ENCODE results near the gene RASGRP2.
A peak's percentile ranks its signal among the peaks of the same experiment; 100 is the strongest.

RASGRP2 gene

GRCh38 chr11:64757549-64758329 lies 13.8 kb upstream of the RASGRP2 start:
- no peak for DNase-seq (ENCODE audit: low read depth in 1 of 2, low spot score in 1 of 2)

DNA sequence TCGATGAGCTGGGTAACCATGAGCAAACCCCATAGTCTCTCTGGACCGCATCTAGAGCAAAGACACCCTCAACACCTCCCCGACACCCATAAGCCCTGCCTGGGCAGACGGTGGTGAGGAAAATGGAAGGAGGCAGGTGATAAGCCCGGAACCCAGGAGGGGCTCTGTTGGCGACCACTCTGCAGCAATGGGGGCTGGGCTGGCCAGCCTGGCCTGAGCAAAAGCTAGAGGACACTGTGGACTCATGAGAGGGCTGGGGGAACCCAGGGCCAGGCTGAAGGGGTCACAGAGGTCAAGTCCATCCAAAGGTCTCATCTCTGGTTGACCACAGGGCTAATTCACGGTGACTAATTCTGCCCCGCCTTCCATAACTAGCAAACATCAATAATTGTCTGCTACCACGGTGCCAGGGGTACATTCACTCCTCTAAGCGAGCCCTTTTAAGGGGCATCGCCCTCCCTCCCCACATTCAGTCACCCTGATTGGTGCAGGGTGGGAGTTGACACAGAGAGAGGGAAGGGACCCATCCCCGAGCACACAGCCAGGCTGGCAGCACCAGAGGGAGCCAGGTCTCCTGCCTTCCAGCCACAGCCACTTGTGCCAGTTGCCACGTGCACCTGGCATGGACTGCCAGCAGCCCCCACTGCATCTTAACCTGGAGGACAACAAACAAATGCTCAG lies 11.9 kb upstream of the RASGRP2 start:
- DNase-seq (ENCODE audit: low read depth in 1 of 2, low spot score in 1 of 2): no peak

DNA sequence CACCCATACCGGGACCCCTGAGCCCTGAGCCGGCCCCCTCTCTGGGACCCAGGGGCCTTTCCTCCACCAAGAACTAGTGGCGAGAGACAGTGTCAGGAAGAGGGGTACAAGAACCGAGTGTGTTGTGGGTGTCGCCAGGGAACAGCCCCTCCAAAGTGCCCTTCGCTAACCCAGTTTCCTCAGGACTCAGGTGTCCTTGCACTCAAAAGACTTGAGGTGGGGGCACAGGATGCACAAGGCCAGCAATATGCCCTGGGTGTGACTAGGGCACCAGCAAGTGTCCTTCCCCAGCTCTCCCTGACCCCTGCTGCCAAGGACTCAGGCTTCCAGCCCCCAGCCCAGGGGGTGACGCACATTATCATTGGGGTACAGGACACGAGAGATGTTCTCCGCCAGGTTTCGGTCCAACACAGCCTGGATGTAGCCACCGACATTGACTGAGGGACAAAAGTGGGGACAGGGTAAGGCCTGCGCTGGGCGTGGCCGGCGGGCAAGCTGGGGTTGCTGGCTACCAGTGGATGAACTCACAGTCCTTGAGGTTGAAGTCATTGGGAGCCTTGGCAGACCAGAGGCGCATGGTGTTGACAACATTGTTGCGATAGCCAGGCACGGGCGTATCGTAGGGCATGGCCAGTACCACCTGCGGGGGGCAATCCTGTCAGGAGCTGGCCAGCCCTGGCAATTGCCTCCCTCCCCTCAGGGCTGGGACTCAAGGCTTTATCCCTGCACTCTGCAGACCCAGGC lies 11.1 kb upstream of the RASGRP2 start:
- no peak for DNase-seq (ENCODE audit: low read depth in 1 of 2, low spot score in 1 of 2)

DNA sequence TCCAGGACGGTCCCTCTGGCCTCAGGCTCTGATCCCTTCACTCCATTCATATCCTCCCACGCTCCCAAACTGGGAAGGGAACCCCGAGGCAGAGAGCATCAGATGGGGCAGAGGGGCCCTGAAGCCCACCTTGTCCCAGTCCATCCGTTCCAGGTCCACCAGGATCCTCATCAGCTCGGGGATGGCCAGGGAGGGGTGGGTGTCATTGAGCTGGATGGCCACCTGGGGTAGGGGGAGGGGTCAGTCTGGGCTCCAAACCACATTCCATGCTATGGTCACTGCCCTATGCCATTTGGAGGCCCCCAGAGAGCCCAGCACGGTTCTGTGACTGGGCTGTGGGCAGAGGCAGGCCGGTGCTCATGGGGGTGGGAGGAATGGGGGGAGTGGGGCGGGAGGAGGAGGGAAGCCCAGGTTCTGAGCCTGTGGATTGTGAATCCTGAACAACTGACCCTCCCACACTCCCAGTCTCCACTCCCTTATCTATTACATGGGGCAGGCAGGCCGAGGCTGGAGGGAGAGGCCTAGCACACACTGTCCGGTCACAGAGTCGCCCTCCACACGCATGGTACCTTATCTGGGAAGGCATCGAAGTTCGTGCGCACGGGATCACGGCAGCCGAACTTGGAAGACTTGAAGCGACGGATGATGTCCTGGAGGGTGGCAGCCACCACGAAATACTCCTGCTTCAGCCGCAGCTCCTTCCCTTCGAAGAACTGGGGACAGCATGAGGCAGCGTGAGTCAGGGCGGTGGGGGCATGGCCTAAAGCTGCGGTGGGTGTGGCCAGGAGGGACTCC lies 10.4 kb upstream of the RASGRP2 start:
- DNase-seq (ENCODE audit: low read depth in 1 of 2, low spot score in 1 of 2): no peak

- DNase-seq (ENCODE audit: low read depth in 1 of 2, low spot score in 1 of 2): no peak
Observed at GRCh38 chr11:64753380-64754123, 9.6 kb upstream of the RASGRP2 start.

- DNase-seq (ENCODE audit: low read depth in 1 of 2, low spot score in 1 of 2): no peak
Observed at GRCh38 chr11:64753019-64753379, 9.1 kb upstream of the RASGRP2 start.

GRCh38 chr11:64752175-64752970 lies 8.4 kb upstream of the RASGRP2 start:
- DNase-seq (ENCODE audit: low read depth in 1 of 2, low spot score in 1 of 2): no peak

GRCh38 chr11:64751580-64751979 lies 7.6 kb upstream of the RASGRP2 start:
- DNase-seq (ENCODE audit: low read depth in 1 of 2, low spot score in 1 of 2): no peak

- DNase-seq (ENCODE audit: low read depth in 1 of 2, low spot score in 1 of 2): no peak
Observed at GRCh38 chr11:64751136-64751535, 7.2 kb upstream of the RASGRP2 start.

GRCh38 chr11:64750361-64751054 lies 6.6 kb upstream of the RASGRP2 start:
- DNase-seq (ENCODE audit: low read depth in 1 of 2, low spot score in 1 of 2): no peak

- DNase-seq (ENCODE audit: low read depth in 1 of 2, low spot score in 1 of 2): no peak
Observed at GRCh38 chr11:64747961-64748665, 4.2 kb upstream of the RASGRP2 start.

DNA sequence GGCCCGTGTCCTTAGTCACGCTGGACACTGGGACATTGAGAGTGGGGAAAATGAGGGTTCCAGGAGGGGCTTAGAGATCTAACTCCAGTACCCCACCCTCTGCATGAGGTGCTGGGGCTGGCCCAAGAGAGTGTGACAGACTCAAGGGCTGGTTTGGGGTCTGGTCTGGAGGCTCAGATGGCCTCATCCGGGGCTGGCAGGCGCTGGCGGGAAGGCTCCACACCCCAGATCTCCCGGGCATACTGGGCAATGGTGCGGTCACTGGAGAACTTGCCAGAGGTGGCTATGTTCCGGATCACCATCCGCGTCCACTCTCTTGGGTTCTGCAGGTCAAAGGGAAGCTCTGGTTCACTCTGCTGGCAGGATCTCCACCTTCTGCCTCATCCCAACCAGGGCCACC lies 2.5 kb upstream of the RASGRP2 start:
- no peak for DNase-seq (ENCODE audit: low read depth in 1 of 2, low spot score in 1 of 2)

DNA sequence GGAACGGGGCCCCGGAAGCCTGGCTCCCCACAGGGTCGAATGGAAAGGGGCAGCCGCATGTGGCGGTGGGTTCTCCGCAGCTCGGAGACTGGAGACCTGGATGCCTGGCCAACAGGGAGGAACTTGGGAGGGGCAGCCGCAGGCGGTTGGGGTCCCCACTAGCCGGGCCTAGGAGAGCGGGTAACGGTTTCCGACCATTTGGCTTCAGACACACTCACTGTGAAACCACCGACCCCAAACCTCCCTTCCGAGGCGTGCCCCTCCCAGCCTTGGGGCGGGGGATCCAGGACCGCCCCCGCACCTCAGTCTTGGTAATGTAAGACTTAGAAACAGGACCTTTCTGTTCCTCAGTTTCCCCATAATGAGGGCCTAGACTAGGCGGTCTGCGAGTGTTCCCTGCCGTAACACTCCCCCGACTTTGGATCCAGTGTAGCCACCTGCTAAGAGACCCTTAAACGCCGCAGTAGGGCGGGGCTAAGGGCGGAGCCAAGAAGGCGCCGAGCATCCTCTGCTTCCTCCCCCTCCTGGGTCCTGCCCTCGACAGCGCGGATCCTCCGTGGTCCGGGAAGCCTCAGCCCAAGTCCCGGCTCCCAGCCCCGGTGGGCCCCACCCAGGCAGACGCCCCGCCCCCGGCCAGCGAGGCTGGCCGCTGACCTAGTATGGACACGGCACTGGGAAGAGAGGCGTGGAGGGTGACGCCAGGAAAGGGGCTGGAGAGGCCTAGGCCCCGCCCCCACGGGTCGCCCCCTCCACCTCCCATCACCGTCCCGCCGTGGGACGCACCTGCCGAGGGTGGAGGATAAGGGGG lies 1.8 kb upstream of the RASGRP2 start:
- DNase-seq (ENCODE audit: low read depth in 1 of 2, low spot score in 1 of 2): peak; percentile 45 to 53

DNA sequence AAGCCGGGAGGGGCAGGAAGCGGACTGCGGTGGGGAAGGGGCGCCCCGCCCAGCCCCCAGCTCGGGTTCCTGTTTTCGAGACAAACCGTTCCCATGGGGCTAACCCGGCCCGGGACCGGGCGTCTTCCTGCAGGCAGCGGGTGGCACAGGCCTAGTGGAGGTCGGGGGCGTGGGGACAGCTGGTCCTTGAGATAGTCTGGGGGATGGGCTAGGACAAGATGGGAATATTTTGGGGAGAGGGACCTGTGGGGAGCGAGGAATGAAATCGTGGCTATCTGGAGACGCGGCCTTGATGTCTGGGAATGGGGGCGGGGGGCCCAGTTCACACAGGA lies 1.2 kb upstream of the RASGRP2 start:
- peak; percentile 36 to 76 for DNase-seq (ENCODE audit: low read depth in 1 of 2, low spot score in 1 of 2)

- no peak for DNase-seq (ENCODE audit: low read depth in 1 of 2, low spot score in 1 of 2)
Observed at GRCh38 chr11:64744544-64745188, 724 bp upstream of the RASGRP2 start.

- DNase-seq (ENCODE audit: low read depth in 1 of 2, low spot score in 1 of 2): peak; percentile 64 to 71
Observed at GRCh38 chr11:64742889-64743590, 902 bp downstream of the RASGRP2 start.
